Measurements from ENCODE around the gene RFX6. TPM values are rescaled to one million over a fixed set of nuclear protein-coding genes. Genes with fewer than 3 reads are reported as not detected.

RFX6 gene
- total and polyA plus RNA-seq, 10 of the 15 experiments (the other 5 are each of a cell fraction or from before 2014, with no cell fraction given): not detected

DNA sequence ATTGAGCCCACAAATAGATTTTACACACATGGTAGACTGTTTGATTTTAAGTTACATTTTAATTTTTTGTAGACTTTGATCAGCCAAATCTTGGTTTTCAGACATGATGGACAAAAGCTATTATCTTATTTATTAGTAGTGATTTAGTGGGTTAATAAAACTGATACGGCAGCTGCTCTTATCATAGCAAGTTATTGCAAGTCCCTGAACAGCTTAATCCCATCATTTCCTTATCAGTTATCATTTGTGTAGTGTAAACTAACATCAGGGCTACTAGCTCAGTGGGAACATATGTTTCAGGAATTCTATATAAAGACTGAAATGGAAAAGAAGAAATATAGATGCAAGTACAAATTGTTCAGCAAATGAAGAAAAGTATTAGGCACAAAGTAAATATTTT, 10.9 kb downstream of the RFX6 start (continued):
- TF ChIP-seq, protein P1, sequence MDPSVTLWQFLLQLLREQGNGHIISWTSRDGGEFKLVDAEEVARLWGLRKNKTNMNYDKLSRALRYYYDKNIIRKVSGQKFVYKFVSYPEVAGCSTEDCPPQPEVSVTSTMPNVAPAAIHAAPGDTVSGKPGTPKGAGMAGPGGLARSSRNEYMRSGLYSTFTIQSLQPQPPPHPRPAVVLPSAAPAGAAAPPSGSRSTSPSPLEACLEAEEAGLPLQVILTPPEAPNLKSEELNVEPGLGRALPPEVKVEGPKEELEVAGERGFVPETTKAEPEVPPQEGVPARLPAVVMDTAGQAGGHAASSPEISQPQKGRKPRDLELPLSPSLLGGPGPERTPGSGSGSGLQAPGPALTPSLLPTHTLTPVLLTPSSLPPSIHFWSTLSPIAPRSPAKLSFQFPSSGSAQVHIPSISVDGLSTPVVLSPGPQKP (IDR thresholded peaks at IDR 0.05; ENCODE audit: low read depth, low read length): no peak
- TF ChIP-seq LARP7 (IDR thresholded peaks at IDR 0.05) (no peak), NR2F1 (conservative IDR thresholded peaks at IDR 0.05) (no peak)

DNA sequence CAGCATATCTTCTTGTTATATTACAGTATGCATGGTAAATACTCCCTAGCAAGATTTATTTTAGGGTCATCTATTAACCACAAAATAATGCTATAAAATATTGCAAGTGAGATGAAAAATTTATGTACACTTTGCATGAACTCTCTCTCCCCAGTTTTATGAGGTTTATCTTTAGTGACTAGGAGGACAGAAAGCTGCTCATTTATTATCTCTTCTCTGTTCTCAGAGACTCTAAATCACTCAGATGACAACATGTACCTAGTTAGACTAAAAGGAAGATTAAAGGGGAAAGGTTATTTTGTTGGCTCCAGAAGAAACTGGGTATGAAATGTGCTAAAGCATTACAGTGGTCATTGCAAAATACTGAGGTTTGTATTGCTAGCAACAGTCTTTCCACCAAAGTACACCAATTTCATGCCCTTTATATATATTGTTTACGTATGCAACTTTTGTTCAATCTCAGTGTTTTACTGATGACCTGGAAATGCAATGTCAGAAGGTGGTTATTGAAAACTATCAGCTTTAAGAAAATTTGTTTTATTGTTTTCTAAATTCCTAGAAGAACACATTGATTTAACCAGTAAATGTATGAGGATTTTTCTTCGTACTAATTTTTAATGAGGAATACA, 11.8 kb downstream of the RFX6 start:
- no peak overlapping the region for H3K9ac ChIP-seq (ENCODE audit: control insufficient read depth, insufficient read depth, low read length)
- in situ Hi-C loops (cut with MboI): no loop called here
- H3K4me3 ChIP-seq: no peak overlapping the region
- no peaks in the 10 kb centered on the region for H3K27me3 ChIP-seq (replicated peaks in 1 of 2; ENCODE audit: control insufficient read depth in 2 of 2, insufficient read depth in 2 of 2, low read length in 1 of 2)
- no peaks in the 10 kb centered on the region for H3K36me3 ChIP-seq (ENCODE audit: control insufficient read depth in 2 of 2, insufficient read depth in 2 of 2, low read length in 1 of 2)
- H3K27ac ChIP-seq (ENCODE audit: control insufficient read depth, insufficient read depth): no peak overlapping the region
- RAD21 ChIA-PET (ENCODE audit: unreplicated experiment): no interaction called here
- no peak overlapping the region for H2AFZ ChIP-seq (ENCODE audit: control insufficient read depth, low read depth, low read length)
- CTCF ChIA-PET: interaction anchor here (1.5 kb wide), 1 partner anchor 80 kb away, joined by 4 read pairs; no protein-coding TSS in a partner anchor
- no peak for ATAC-seq
- SMC1A ChIA-PET (ENCODE audit: uncharacterized antibody, unreplicated experiment): interaction anchor here (1.4 kb wide), 1 partner anchor 61 kb away, joined by 3 read pairs; no protein-coding TSS in a partner anchor
- BruUV-seq (replicated peaks): no TSS peak
- intact Hi-C loops (cut with micrococcal nuclease; ENCODE audit: unreplicated experiment): no loop called here
- no peaks in the 10 kb centered on the region for H4K20me1 ChIP-seq (ENCODE audit: control insufficient read depth, insufficient read depth)
- POLR2A ChIA-PET: no interaction called here
- WGBS (ENCODE audit: insufficient coverage, insufficient replicate concordance, low lambda C conversion rate, missing lambda C conversion rate): 14% methylated on average over 2 of the region's 2 CpGs
- no peak overlapping the region for H3K4me2 ChIP-seq (ENCODE audit: control insufficient read depth, insufficient read depth)
- H3K4me1 ChIP-seq (ENCODE audit: control insufficient read depth, insufficient read depth, low read length): no peaks in the 10 kb centered on the region
- H3K79me2 ChIP-seq (ENCODE audit: control insufficient read depth, insufficient read depth, low read length): no peaks in the 10 kb centered on the region
- DNase-seq (ENCODE audit: low read depth, low spot score): no peak
- H3K9me3 ChIP-seq (replicated peaks; ENCODE audit: control insufficient read depth, insufficient read depth, low read length): no peaks in the 10 kb centered on the region
- no peak for FAIRE-seq
- TF ChIP-seq PAX5 (IDR thresholded peaks at IDR 0.05; ENCODE audit: borderline replicate concordance, low read depth, low read length) (no peak), POLR2AphosphoS2 (IDR thresholded peaks at IDR 0.05; ENCODE audit: low read depth, low read length) (no peak), RCOR1 (conservative IDR thresholded peaks at IDR 0.05; ENCODE audit: low read depth, low read length) (no peak), RFX5 (IDR thresholded peaks at IDR 0.05; ENCODE audit: low read depth, low read length) (no peak), STAT1 (conservative IDR thresholded peaks at IDR 0.05) (no peak)

All from GM12878 (cell line).